Lower lobe of right lung (tissue), 2 donors: ENCODE data around the gene ABHD4. TPM values are rescaled to one million over a fixed set of nuclear protein-coding genes. Genes with fewer than 3 reads are reported as not detected.

Source experiments
- ATAC-seq, 2 donors: fragments of 200-7000 bp; cut with Tn5 transposase; one replicate each; pipeline ENCODE4 v1.9.1; 2020 to 2022; ENCODE audit warnings: mild to moderate bottlenecking in 2 of 2, moderate library complexity in 2 of 2
- DNase-seq: peaks from one replicate; pipeline ENCODE4 v3.0.0-alpha.2; 2020
- H3K27ac ChIP-seq: fragments of 200-600 bp; one replicate; pipeline ENCODE4 v1.8.0; 2022
- H3K27me3 ChIP-seq: fragments of 200-600 bp; one replicate; pipeline ENCODE4 v1.8.0; 2022; ENCODE audit warnings: low read depth
- H3K36me3 ChIP-seq: fragments of 200-600 bp; one replicate; pipeline ENCODE4 v1.8.0; 2022; ENCODE audit warnings: mild to moderate bottlenecking
- H3K4me1 ChIP-seq: fragments of 200-600 bp; one replicate; pipeline ENCODE4 v1.8.0; 2022
- H3K4me3 ChIP-seq: fragments of 200-600 bp; one replicate; pipeline ENCODE4 v1.8.0; 2022; ENCODE audit warnings: mild to moderate bottlenecking
- H3K9me3 ChIP-seq: fragments of 200-600 bp; one replicate; pipeline ENCODE4 v1.8.0; 2022
- intact Hi-C: fragments of 100-400 bp; cut with DNase I; formaldehyde crosslinking; loops from one replicate; pipeline ENCODE4 v1.11.0; 2022
- total RNA-seq: library from RNA; stranded (reverse); fragmentation: NEBNext Ultra II Directional; extraction: Animal tissue kit (Norgen Biotek cat#: 25700); gene quantifications from one replicate; pipeline ENCODE4 v1.2.1, GENCODE V29; 2021
- TF ChIP-seq, protein P1 (sequence below): fragments of 200-600 bp; IDR thresholded peaks from one replicate; pipeline ENCODE4 v1.8.0; 2022; ENCODE audit warnings: antibody characterized with exemption, mild to moderate bottlenecking
- donor health status: DM: no; HTN: yes; CAD: no; lungs with severe emphysema.

ABHD4 gene
- total RNA-seq, 1 donor from 2014 or later, result 28.5 TPM

DNA sequence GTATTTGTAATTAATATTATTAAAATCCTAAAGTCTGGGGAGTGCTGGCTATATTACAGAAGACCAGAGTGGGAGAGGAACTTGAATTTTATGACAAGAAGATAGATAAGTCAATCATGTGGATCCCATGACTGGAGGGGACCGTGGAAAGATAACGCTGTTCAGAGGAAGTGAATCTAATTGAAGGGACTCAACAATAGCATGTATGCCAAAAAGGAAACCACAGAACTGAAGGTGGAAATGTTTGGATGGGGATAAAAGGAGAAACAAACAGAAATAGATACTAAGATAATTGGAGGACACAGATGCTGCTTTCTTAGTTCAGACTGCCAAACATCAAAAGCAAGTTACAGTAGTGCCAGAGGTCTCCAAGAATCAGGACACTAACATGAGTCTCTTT, 24.9 kb downstream of the ABHD4 start:
- Histone ChIP-seq H3K27me3 (no peaks in the 10 kb centered on the region), H3K9me3 (no peaks in the 10 kb centered on the region), H3K36me3 (no peaks in the 10 kb centered on the region), H3K27ac (no peak overlapping the region), H3K4me1 (no peaks in the 10 kb centered on the region), H3K4me3 (no peak overlapping the region)
- TF ChIP-seq, protein P1, sequence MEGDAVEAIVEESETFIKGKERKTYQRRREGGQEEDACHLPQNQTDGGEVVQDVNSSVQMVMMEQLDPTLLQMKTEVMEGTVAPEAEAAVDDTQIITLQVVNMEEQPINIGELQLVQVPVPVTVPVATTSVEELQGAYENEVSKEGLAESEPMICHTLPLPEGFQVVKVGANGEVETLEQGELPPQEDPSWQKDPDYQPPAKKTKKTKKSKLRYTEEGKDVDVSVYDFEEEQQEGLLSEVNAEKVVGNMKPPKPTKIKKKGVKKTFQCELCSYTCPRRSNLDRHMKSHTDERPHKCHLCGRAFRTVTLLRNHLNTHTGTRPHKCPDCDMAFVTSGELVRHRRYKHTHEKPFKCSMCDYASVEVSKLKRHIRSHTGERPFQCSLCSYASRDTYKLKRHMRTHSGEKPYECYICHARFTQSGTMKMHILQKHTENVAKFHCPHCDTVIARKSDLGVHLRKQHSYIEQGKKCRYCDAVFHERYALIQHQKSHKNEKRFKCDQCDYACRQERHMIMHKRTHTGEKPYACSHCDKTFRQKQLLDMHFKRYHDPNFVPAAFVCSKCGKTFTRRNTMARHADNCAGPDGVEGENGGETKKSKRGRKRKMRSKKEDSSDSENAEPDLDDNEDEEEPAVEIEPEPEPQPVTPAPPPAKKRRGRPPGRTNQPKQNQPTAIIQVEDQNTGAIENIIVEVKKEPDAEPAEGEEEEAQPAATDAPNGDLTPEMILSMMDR, result no peak
- ATAC-seq, result no peak
- intact Hi-C loops, result no loop called here
- DNase-seq, result no peak

DNA sequence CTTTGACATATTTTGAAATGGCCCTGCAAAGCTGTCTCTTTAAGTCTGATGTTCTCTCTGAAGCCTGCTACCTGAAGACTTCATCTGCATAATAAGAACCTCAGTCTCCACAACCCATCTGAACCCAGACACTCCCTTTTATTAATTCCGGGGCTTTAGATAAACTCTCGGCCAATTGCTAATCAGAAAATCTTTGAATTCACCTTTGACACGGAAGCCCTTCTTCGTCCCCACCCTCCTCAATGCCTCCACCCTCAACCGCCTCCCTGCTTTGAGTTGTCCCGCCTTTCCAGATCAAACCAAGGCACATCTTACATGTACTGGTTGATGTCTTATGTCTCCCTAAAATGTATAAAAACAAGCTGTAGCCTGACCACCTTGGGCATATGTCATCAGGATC, 28.5 kb downstream of the ABHD4 start:
- DNase-seq (no peak), ATAC-seq (no peak)
- no peaks in the 10 kb centered on the region for H3K9me3 ChIP-seq
- H3K36me3 ChIP-seq, result no peaks in the 10 kb centered on the region
- H3K27ac ChIP-seq, result no peak overlapping the region
- no peaks in the 10 kb centered on the region for H3K27me3 ChIP-seq
- TF ChIP-seq, protein P1, result no peak
- H3K4me1 ChIP-seq, result no peaks in the 10 kb centered on the region
- H3K4me3 ChIP-seq, result no peak overlapping the region
- intact Hi-C loops, result no loop called here

DNA sequence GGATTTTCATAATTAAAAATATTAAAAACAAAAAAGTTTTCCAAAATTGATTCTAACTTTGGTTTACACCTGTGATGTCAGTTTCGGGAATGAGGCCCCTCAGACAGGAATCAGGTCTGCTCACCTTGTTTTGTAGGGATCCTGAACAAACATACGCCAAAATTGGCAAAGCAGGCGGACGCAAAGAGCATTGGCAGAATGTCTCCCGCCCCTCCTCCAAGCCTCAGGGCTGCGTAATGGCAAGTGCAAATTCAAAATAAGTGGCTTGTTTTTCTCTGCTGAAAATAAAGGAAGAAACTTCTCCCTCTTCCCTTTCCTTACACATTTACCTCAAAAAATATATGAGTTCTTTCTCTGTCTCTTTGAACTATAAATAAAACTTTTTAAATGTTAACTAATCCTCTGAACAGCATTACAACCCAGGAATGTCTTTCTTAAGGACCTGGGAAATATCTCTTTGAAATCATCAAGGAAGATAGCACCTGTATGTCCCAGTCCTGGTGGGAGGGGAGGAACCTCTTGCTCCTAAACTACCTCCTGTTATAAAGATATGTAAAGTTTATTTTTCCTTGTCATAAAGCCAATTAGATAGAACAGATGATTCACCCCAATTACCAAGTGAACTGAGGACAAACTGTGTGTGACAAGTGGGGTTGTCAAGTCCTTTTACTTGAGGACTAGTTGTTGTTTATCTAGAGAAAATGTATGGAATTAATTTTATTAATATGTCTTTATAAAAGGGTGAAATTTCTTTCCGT, 29.6 kb downstream of the ABHD4 start:
- Histone ChIP-seq H3K4me1 (no peaks in the 10 kb centered on the region), H3K4me3 (no peak overlapping the region), H3K27me3 (no peaks in the 10 kb centered on the region), H3K36me3 (no peaks in the 10 kb centered on the region), H3K9me3 (no peaks in the 10 kb centered on the region), H3K27ac (no peak overlapping the region)
- TF ChIP-seq, protein P1, result no peak
- intact Hi-C loops, result no loop called here
- DNase-seq, result no peak
- no peak for ATAC-seq

DNA sequence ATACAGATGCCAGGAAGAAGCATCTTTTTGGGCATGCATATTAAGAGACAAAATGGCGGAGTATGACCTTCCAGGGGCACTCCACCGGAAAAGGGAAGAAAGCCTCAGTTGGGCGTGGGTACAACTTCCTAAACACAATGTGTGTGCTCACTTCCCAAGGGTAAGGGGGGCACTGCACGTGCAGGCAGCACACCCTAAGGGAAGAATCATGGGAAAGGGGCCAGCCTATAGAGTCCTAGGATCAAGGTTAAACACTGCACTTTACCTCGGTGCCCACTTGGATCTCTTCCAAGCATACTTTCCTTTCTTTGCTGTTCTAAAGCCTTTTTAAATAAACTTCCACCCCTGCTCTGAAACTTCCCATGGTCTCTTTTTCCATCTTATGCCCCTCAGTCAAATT, 31.3 kb downstream of the ABHD4 start:
- Histone ChIP-seq H3K9me3 (no peaks in the 10 kb centered on the region), H3K27me3 (no peaks in the 10 kb centered on the region), H3K27ac (no peak overlapping the region), H3K4me1 (no peaks in the 10 kb centered on the region), H3K4me3 (no peak overlapping the region), H3K36me3 (no peaks in the 10 kb centered on the region)
- ATAC-seq, result no peak
- TF ChIP-seq, protein P1, result no peak
- intact Hi-C loops, result no loop called here
- no peak for DNase-seq

DNA sequence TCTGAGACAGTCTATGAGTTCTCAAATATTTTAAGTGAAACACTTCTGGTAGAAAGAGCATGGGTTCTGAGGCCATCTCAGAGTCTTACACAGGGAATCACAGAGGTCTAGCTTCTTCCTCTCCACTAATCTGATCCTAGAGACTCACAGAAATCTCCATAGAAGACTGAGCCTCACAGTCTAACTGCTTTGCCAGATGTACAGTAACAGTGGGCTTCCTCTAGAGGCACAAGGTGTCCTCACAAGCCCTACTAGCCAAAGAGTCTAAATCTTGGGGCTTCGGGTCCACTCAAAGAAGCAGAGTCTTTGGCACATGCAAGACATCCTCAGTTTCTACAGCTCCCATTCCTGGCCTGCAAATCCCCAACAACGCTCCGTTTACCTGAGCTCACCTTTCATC, 32.0 kb downstream of the ABHD4 start:
- no peak for ATAC-seq
- H3K27me3 ChIP-seq, result no peaks in the 10 kb centered on the region
- intact Hi-C loops, result no loop called here
- no peaks in the 10 kb centered on the region for H3K36me3 ChIP-seq
- DNase-seq, result no peak
- H3K9me3 ChIP-seq, result no peaks in the 10 kb centered on the region
- H3K27ac ChIP-seq, result no peak overlapping the region
- TF ChIP-seq, protein P1, result no peak
- H3K4me1 ChIP-seq, result no peaks in the 10 kb centered on the region
- H3K4me3 ChIP-seq, result no peak overlapping the region
